ENCODE data around the gene MKLN1.

- TF ChIP-seq CTCF (IDR thresholded peaks at IDR 0.05) (no peak), EZH2 (IDR thresholded peaks at IDR 0.05; ENCODE audit: borderline replicate concordance, insufficient read depth, low read depth, low read length, poor library complexity, severe bottlenecking) (no peak)
These were observed 4.1 kb downstream of the MKLN1 start for GRCh38 chr7:131331806-131332205.

Measured in B cell (primary cell).